ENCODE results near the gene SYNE3.

Gene SYNE3

DNA sequence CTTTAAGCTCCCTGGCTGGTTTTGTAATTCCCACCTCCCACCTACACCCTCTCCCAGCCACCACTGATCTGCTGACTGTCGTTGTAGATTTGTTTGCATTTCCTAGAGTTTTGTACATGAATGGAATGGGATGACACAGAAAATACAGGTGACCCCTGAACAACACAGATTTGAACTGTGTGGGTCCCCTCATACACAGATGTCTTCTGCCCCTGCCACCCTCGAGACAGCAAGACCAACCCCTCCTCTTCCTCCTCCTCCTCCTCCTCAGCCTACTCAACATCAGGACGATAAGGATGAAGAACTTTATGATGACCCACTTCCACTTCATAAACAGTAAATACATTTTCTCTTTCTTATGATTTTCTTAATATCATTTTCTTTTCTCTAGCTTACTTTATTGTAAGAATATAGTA lies 28.8 kb downstream of the SYNE3 start:
- no peak for DNase-seq

DNA sequence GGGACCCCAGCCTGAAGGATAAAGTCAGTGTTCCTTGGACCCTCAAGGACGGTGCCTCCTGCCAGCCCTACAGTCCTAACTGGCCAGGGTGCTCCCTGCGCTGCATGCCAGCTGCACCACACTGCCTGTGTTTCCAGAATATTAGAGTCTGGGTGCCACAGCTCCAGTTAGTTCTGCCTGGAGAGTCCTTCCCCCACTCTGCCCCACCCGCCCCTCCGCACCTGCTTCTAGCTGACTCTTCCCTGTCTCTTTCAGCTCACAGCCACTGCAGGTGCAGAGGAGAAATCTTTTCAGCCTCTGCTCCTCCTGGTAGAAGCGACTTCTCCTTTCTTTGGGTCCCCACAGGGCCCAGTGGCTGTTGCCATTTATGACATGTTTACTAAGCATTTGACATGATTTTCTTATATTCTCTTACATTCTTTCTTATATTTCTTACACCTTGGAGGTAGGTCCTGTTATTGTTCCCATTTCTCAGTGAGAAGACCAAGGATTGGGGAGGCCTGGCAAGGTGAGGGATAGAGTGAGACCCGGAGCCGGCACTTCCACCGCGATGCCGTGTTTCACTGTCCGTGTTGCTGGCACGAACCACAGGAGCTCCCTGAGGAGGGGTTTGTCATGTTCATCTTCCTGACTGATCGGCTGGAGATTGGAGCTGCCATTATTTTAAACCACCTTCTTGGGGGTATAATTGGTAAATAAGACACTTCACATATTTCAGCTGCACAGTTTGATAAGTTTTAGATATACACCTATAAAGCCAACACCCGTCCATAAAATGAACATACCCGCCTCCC lies 29.4 kb downstream of the SYNE3 start:
- no peak for DNase-seq

DNA sequence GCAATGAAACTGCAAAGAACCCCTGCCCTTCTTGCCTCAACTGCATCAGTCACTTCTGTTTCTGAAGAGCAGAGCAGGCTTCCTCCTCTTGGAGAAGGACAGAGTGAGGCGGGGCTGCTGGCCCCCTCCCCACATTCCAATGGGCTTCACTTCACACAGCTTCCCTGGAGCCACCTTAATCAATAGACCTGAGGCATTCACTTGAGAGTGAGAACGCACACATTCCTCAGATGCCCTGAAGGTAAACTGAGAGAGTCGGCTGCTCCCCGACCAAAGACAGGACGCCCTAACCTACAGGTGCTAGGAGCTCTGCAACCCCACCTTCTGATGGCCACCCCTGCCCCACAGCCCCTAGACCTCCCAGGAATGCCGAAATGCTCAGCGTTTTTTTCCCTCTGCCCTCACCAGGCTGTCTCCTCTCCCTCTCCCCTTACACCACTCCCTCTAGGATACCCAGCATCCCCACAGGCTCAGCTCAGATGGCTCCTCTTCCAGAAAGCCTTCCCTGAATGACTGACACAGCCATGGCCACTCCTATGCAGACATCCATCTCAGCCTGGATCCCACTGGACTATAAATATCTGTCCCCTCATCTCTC lies 31.1 kb downstream of the SYNE3 start:
- DNase-seq: no peak

GRCh38 chr14:95484296-95484695 lies 32.2 kb downstream of the SYNE3 start:
- DNase-seq: no peak

DNA sequence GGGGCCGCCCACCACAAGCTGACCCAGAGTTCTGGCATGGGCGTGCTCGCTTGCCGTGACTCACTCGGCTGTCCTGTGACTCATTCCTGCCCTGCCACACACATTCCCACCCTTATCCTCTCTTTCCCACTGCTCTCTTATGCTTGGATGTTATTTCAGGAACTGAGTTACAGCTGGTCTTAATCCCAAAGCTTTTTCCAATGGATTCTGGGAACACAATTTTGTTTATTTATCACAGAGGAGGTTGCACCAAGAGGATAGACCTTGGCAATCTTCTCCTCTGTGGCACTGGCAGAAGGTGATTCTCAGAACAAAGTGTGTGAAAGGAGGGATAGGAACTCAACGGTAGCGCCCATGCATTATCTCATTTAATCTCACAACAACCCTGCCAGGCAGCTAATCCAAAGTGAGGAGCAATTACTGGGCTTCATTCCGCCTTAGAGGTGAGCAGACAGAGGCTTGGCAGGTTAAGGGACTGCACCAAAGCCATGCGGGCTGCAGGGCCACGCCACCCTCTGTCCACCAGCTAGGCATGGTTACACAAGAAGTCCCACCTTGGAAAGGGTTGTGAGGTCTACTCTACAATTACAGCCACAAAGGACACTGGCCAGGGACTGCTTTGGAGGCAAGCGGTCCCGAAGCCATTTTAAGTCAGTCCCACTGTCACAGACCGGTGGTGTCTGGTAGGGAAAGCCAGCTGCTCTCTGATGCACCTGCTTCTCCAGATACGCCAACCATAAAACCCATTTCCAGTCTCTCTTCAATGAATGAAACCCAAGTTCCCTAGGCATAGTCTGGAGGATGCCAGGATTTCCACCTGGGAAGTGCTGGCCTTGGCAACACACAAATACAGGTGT lies 32.9 kb downstream of the SYNE3 start:
- DNase-seq: no peak

GRCh38 chr14:95482627-95483308 lies 33.7 kb downstream of the SYNE3 start:
- no peak for DNase-seq

GRCh38 chr14:95481391-95482022 lies 34.9 kb downstream of the SYNE3 start:
- no peak for DNase-seq

DNA sequence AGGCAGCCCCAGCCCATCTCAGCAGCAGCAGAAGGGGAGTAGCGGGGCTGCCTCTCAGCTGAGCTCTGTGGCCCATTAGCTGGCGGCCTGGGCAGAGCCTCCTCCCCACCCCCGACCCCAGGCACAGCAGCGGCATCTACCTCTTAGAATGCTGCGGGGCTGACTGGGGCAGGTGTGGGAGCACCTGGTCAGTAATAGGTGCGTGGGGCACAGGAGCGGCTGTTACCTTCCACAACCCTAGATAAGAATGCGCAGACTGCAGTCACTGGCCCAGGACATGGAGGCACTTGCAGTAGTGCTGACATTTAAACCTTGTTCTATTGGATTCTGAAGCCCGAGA lies 35.6 kb downstream of the SYNE3 start:
- no peak for DNase-seq

- DNase-seq: no peak
Observed at GRCh38 chr14:95480109-95480886, 36.2 kb downstream of the SYNE3 start.

- no peak for DNase-seq
Observed at GRCh38 chr14:95479494-95479893, 37.0 kb downstream of the SYNE3 start.

DNA sequence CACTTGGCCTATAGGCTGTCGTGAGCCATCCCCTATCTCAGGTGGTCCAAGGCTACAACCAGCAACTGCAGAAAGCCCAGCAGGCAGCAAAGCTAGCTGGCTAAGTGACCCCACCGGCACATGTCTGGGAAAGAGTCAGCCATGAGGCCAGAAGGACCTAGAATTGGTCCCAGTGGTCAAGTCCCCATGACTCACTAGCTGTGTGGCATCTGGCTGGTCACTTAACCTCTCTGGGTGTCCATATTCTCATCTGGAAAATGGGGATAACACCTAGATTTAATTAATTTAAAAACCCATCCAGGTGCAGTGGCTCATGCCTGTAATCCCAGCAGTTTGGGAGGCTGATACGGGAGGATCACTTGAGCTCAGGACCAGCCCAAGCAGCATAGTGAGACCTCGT lies 37.6 kb downstream of the SYNE3 start:
- no peak for DNase-seq

DNA sequence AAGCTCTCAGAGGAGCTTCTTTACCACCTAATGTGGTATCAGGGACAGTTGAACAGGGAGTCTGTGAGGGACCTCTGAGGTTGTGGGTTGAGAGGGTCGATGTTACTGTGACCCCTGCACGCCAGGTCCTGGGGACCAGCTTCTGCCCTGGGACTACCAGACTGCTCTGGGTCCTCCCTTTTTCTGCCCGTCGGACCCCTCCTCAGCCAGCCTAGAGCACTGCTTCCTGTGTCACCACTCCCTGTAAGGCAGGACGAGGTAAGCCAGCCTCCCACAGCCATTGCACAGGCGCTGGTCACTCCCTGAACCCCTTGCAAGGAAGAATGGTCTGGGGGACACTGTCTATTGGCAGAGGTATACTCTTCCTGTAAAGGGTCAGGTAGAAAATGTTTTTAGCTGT lies 38.1 kb downstream of the SYNE3 start:
- no peak for DNase-seq

DNA sequence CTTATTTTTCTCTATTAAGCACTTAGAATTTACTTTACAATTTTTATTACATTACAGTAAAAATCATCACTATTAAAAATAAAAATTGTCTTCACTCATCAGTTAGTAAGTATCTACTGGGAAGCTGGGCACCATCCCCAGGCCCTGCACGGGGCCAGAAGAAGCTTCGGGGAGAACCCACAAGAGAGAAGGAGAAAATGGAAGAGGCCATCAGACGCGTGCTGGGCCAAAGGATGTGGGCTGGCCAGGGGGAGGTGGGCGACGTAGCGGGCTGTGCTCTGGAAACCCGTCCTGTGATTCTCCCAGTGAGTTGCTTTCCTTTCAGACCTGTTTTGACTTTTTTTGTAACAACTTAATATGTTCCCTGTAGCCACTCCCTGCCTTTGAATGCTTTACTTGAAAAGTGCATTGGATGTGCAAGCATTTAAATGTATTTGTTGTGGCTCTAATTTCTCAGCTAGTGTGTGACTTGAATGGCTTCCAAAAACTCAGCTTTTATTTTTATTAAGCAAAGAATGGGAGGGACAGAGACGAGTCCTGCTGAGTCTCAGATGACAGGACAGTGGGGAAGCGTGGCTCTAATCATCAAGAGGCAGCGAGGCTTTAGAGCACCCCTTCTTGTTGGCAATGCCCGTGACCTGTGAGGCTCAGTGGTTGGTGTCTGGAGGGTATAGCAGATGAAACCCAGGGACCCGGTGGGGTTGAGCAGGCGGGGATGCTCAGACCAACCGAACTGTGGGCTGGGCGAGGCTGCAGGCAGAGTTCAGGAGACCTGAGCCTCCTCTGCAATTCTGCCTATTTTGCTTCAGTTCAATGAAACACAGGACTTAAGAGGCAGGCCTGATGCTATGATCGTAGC lies 38.8 kb downstream of the SYNE3 start:
- no peak for DNase-seq

GRCh38 chr14:95476747-95477146 lies 39.7 kb downstream of the SYNE3 start:
- DNase-seq: no peak

DNA sequence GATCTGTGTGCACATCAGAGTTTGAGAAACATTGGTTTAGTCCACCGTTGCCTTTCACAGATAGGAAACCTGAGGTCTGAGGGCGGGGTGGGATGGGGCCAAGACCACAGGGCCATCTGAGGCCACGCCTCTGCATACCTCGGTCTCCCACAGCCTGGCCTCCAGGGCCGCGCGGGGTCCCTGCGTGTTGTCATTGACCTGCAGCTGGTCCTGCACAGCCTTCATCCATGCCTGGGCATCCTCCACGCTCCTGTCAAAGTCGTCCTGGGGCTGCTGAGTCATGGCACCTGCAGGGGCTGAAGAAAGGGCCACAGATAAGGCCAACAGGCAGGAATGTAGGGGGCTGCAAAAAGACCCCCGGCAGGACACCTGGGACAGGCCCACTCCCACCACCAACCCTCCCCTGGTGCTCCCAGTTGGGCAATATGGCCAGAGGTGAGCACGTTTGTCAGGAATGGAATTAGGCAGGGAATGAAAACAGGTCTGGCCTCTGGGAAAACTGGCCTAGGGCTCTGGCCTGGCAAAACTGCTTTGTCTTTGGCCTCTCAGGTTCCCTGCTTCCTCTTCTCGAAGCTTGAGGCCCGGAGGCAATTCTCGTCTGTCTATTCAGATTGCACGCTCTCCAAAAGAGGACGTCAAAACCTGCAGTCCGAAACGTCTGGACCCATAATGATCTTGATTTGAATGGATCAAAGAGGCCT lies 40.8 kb downstream of the SYNE3 start:
- DNase-seq: no peak

DNA sequence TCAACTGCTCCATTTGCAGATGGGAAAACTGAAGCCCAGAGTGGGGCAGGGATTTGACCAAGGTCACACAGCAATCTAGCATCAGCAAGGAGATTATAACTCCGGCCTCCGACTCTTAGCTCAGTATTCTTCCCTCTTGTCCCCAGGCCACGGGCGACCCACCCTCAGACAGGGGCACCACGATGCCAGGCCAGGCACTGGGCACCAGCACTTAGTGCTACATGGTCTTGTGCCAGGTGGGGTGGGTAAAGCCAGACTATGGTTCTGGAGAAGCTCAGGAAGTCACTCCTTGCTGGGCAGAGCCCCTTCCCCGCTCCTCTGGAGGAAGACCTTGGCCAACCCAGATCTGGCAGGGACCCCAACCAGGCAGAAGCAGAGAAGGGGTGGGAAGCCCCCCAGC lies 41.5 kb downstream of the SYNE3 start:
- DNase-seq: no peak

DNA sequence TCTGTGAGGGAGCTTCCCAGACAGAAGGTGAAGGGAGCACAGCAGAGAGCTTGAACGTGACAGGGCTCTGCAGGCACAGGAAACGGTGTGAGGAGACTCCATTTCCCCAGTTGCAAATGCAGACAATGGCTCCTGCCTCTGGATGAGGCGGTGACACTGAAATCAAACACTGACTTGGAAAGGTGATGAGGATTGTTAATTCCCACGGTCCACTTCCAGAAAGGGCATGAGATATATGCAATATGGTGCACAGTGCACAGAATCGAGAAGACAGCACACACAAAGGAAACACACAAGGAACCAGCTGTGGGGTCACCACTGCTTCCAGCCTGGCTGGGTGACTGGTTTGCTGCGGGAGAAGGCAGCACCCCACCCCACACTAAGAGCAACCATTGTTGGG lies 42.0 kb downstream of the SYNE3 start:
- DNase-seq: no peak

DNA sequence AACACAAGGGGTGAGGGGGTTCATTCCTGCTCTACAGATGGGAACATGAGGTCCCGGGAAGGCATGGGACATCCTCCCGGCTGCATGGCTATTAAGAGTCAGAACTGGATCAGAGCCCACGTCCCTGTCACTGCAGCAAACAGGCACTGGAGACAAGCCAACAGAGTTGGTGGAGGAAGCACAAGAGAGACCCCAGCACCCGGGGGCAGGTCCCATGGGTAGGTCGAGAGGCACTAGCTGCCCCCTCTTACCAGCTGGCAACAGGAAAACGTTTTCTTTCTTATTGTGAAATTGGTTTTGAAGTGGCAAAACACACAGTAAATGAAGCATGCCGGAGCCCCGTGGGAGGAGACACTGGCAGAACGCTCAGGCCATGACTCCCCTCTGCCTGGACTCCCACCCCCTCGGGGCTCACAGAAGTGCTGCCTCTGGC lies 43.6 kb downstream of the SYNE3 start:
- no peak for DNase-seq

- DNase-seq: no peak
Observed at GRCh38 chr14:95471476-95471875, 45.0 kb downstream of the SYNE3 start.

DNA sequence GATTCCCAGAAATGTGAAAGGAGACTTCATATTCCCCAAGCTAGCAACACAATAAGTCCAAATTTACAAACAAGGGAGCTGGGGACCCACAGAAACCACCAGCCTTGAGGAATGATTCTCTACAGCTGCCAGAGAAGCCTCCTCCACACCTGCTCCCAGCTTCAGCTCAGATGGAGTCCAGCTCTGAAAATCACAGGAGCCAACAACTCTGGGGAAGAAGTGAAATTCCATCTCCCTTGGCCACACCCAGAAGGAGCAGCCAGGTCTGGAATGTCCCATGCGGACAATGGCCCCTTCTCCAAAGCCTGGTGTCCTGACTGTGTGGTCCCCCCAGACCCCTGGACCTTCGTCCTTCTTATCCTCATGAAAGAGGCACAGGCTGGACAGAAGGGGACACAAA lies 45.4 kb downstream of the SYNE3 start:
- peak; percentile 9 for DNase-seq
